HepG2 (cell line): ENCODE measurements around the gene IGFALS. TPM values are rescaled to one million over a fixed set of nuclear protein-coding genes. Genes with fewer than 3 reads are reported as not detected.

ENCODE experiments used
- ATF7 ChIP-seq, 2 experiments: fragments of 450-650 bp in 1 of 2; sonication (generic) in 1 of 2; formaldehyde crosslinking in 1 of 2; IDR thresholded peaks; 2 replicates each; pipeline versions ENCODE4 v1.4.0 to v1.6.1; 2016 to 2020; ENCODE audit warnings: antibody characterized with exemption in 1 of 2, mild to moderate bottlenecking in 1 of 2, missing genetic modification reagents in 1 of 2
- BATF2 ChIP-seq: sonication (generic); formaldehyde crosslinking; IDR thresholded peaks from 2 replicates; pipeline ENCODE4 v1.8.0; 2022; ENCODE audit warnings: mild to moderate bottlenecking, missing genetic modification reagents, moderate library complexity
- DNMT3B ChIP-seq: conservative IDR thresholded peaks from 2 replicates; pipeline ENCODE4 v1.6.1; 2016; ENCODE audit warnings: missing biosample characterization, control low read depth
- GFI1 ChIP-seq: sonication (generic); formaldehyde crosslinking; IDR thresholded peaks from 2 replicates; pipeline ENCODE4 v1.5.0; 2020; ENCODE audit warnings: missing genetic modification reagents, mild to moderate bottlenecking, borderline replicate concordance
- KAT7 ChIP-seq: IDR thresholded peaks from 2 replicates; pipeline ENCODE4 v1.6.1; 2018; ENCODE audit warnings: borderline replicate concordance, missing compliant biosample characterization
- KLF9 ChIP-seq: IDR thresholded peaks from 2 replicates; pipeline ENCODE4 v1.6.1; 2016; ENCODE audit warnings: low read depth
- MTA3 ChIP-seq: sonication (generic); formaldehyde crosslinking; IDR thresholded peaks from 2 replicates; pipeline ENCODE4 v1.4.0; 2020; ENCODE audit warnings: missing genetic modification reagents
- NCOR1 ChIP-seq: fragments of 200-600 bp; sonication (generic); IDR thresholded peaks from 2 replicates; pipeline ENCODE4 v1.7.0; 2017; ENCODE audit warnings: antibody characterized with exemption, low read length, borderline replicate concordance
- PCBP1 ChIP-seq: fragments of 200-400 bp; formaldehyde crosslinking; IDR thresholded peaks from 2 replicates; pipeline ENCODE4 v1.6.1; 2017; ENCODE audit warnings: mild to moderate bottlenecking, low read depth, low read length, borderline replicate concordance
- RAD21 ChIP-seq: fragments of 450-650 bp; formaldehyde crosslinking; IDR thresholded peaks from 2 replicates; pipeline ENCODE4 v1.5.0; 2020; ENCODE audit warnings: mild to moderate bottlenecking
- RAD51 ChIP-seq: fragments of 450-650 bp; IDR thresholded peaks from 2 replicates; pipeline ENCODE4 v1.6.1; 2016; ENCODE audit warnings: borderline replicate concordance
- SMC3 ChIP-seq: IDR thresholded peaks from 2 replicates; pipeline ENCODE4 v1.6.1; 2011; ENCODE audit warnings: low read length, improper control_type of control experiment
- SSRP1 ChIP-seq: IDR thresholded peaks from 2 replicates; pipeline ENCODE4 v1.6.1; 2016; ENCODE audit warnings: control low read depth
- ZKSCAN1 ChIP-seq: fragments of 150-350 bp; IDR thresholded peaks from 2 replicates; pipeline ENCODE4 v1.6.1; 2014; ENCODE audit warnings: low read length
- ZNF138 ChIP-seq: sonication (generic); formaldehyde crosslinking; IDR thresholded peaks from 2 replicates; pipeline ENCODE4 v1.5.0; 2020; ENCODE audit warnings: mild to moderate bottlenecking, low read depth, missing genetic modification reagents
- ZNF24 ChIP-seq: fragments of 450-650 bp; IDR thresholded peaks from 2 replicates; pipeline ENCODE4 v1.6.1; 2017; ENCODE audit warnings: antibody characterized with exemption, mild to moderate bottlenecking
- ZNF256 ChIP-seq: sonication (generic); formaldehyde crosslinking; conservative IDR thresholded peaks from 2 replicates; pipeline ENCODE4 v1.4.0; 2020; ENCODE audit warnings: missing genetic modification reagents
- ZNF512 ChIP-seq: sonication (generic); formaldehyde crosslinking; IDR thresholded peaks from 2 replicates; pipeline ENCODE4 v1.4.0; 2020; ENCODE audit warnings: mild to moderate bottlenecking, missing genetic modification reagents
- ZNF710 ChIP-seq: sonication (generic); formaldehyde crosslinking; IDR thresholded peaks from 2 replicates; pipeline ENCODE4 v1.5.0; 2020; ENCODE audit warnings: mild to moderate bottlenecking, missing genetic modification reagents, borderline replicate concordance
- ZNF790 ChIP-seq: sonication (generic); formaldehyde crosslinking; IDR thresholded peaks from 2 replicates; pipeline ENCODE4 v1.8.0; 2022; ENCODE audit warnings: missing genetic modification reagents, mild to moderate bottlenecking, borderline replicate concordance
- ZNF841 ChIP-seq: sonication (generic); formaldehyde crosslinking; IDR thresholded peaks from 2 replicates; pipeline ENCODE4 v1.8.1; 2023; ENCODE audit warnings: missing genetic modification reagents, borderline replicate concordance
- polyA plus RNA-seq, 8 experiments: library from polyadenylated mRNA; depleted of rRNA in 3 of 8; stranded (reverse) in 7 of 8; unstranded in 1 of 8; fragments of >200 nt; fragmentation: Illumina TruSeq in 4 of 8; extraction: Trizol in 4 of 8; gene quantifications; 2 replicates each; pipeline versions ENCODE4 v1.2.1 to v1.2.3, GENCODE V29; 2011 to 2016; ENCODE audit warnings: low read depth in 4 of 8, missing spikeins in 1 of 8, mixed read lengths in 1 of 8; ENCODE audit not compliant: insufficient read depth in 1 of 8
- total RNA-seq, 5 experiments: library from RNA; depleted of rRNA; stranded (reverse); fragments of >200 nt; fragmentation: Illumina TruSeq; extraction: Trizol; gene quantifications; 2 replicates each; pipeline ENCODE4 v1.2.3, GENCODE V29; 2016; ENCODE audit warnings: low read depth in 1 of 5
- TF ChIP-seq, protein P1 (sequence below): fragments of 450-650 bp; IDR thresholded peaks from 2 replicates; pipeline ENCODE4 v1.6.1; 2016
- TF ChIP-seq, protein P2 (sequence below): IDR thresholded peaks from 2 replicates; pipeline ENCODE4 v1.6.1; 2016; ENCODE audit warnings: missing compliant biosample characterization, missing genetic modification reagents, borderline replicate concordance

The IGFALS gene
- total and polyA plus RNA-seq, 2 of the 13 experiments (the other 11 are each of a cell fraction or from before 2014, with no cell fraction given), result 0.34 to 2.4 TPM

DNA sequence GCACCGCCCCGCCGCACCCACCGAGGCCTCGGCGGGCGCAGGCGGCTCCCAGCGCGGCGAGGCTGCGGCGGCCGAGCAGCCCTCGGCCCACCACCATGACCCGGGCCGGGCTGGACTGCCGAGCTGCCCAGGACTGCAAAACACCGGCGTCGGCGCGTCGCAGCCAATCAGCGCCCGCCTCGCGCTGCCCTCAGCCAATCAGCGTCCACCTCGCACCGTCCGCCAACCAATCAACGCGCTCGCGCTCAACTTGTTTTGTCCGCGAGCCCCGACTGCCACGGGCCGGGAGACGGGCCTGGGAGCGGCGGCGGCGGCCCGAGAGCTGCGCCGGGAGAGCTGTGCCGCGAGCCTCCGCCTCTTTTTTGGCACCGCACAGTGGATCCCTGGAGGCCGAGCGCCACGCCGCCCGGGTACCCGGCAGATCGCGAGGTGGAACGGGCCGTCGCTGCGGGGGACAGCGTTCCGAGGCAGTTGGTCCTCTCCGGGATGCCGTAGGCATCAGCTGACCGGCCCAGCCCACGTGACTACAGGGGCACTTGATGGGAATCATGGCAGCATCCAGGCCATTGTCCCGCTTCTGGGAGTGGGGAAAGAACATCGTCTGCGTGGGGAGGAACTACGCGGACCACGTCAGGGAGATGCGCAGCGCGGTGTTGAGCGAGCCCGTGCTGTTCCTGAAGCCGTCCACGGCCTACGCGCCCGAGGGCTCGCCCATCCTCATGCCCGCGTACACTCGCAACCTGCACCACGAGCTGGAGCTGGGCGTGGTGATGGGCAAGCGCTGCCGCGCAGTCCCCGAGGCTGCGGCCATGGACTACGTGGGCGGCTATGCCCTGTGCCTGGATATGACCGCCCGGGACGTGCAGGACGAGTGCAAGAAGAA is 33.4 kb upstream of the IGFALS start, which contains the start of the genes FAHD1 and HAGH (continued):
- TF ChIP-seq SMC3, result no peak
- no peak for TF ChIP-seq ZNF24
- peak; percentile 88; the same call in 1 of the 2 replicates for TF ChIP-seq ZNF138
- TF ChIP-seq DNMT3B (CRISPR knock-in tag), result 0 out of 2 replicates have a peak, but pooled peaks have one; percentile 64
- no peak for TF ChIP-seq GFI1 (CRISPR knock-in tag)
- TF ChIP-seq BATF2 (CRISPR knock-in tag), result peak; percentile 87
- TF ChIP-seq, protein P1, sequence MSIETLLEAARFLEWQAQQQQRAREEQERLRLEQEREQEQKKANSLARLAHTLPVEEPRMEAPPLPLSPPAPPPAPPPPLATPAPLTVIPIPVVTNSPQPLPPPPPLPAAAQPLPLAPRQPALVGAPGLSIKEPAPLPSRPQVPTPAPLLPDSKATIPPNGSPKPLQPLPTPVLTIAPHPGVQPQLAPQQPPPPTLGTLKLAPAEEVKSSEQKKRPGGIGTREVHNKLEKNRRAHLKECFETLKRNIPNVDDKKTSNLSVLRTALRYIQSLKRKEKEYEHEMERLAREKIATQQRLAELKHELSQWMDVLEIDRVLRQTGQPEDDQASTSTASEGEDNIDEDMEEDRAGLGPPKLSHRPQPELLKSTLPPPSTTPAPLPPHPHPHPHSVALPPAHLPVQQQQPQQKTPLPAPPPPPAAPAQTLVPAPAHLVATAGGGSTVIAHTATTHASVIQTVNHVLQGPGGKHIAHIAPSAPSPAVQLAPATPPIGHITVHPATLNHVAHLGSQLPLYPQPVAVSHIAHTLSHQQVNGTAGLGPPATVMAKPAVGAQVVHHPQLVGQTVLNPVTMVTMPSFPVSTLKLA, result peak; percentile 58
- TF ChIP-seq KLF9 (CRISPR knock-in tag), result peak; percentile 87
- TF ChIP-seq ZNF790 (CRISPR knock-in tag), result no peak; the same call in 1 of the 2 replicates
- no peak for TF ChIP-seq ZNF841 (CRISPR knock-in tag)
- no peak for TF ChIP-seq ZKSCAN1
- peak; percentile 89 for TF ChIP-seq ZNF710 (CRISPR knock-in tag)
- TF ChIP-seq ZNF512 (CRISPR knock-in tag), result no peak
- no peak for TF ChIP-seq SSRP1 (CRISPR knock-in tag)
- TF ChIP-seq PCBP1, result peak; percentile 16; the same call in 1 of the 2 replicates
- TF ChIP-seq RAD51, result peak; percentile 98
- TF ChIP-seq ATF7 (IDR thresholded peaks at IDR 0.05), result no peak
- TF ChIP-seq ATF7 (CRISPR knock-in tag; IDR thresholded peaks at IDR 0.05), result no peak
- peak; percentile 48; the same call in 1 of the 2 replicates for TF ChIP-seq NCOR1
- TF ChIP-seq, protein P2, sequence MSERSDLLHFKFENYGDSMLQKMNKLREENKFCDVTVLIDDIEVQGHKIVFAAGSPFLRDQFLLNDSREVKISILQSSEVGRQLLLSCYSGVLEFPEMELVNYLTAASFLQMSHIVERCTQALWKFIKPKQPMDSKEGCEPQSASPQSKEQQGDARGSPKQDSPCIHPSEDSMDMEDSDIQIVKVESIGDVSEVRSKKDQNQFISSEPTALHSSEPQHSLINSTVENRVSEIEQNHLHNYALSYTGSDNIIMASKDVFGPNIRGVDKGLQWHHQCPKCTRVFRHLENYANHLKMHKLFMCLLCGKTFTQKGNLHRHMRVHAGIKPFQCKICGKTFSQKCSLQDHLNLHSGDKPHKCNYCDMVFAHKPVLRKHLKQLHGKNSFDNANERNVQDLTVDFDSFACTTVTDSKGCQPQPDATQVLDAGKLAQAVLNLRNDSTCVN (CRISPR knock-in tag), result no peak
- peak; percentile 82 for TF ChIP-seq KAT7 (CRISPR knock-in tag)
- no peak for TF ChIP-seq MTA3 (CRISPR knock-in tag)
- no peak; the same call in none of the 2 replicates for TF ChIP-seq RAD21 (CRISPR knock-in tag)
- TF ChIP-seq ZNF256 (CRISPR knock-in tag), result peak; percentile 90; the same call in 1 of the 2 replicates
